Heart left ventricle (tissue), 16 donors: ENCODE data around the gene LRRC10B. TPM values are rescaled to one million over a fixed set of nuclear protein-coding genes. Genes with fewer than 3 reads are reported as not detected.

Experiments used
- ATAC-seq, 4 donors: fragments of 200-7000 bp; cut with Tn5 transposase; one replicate each; pipeline ENCODE4 v1.9.1; 2020 to 2022; ENCODE audit warnings: moderate library complexity in 4 of 4, mild to moderate bottlenecking in 3 of 4, moderate number of reproducible peaks in 1 of 4
- DNase-seq, 5 donors: peaks; one replicate each; pipeline ENCODE4 v3.0.0-alpha.2; 2020
- H3K27ac ChIP-seq, 12 donors: fragments of 200-600 bp; sonication (generic) in 4 of 12; one replicate each; pipeline versions ENCODE4 v1.5.0 to v1.8.0; 2016 to 2022; ENCODE audit warnings: mild to moderate bottlenecking in 2 of 12
- H3K27me3 ChIP-seq, 9 donors: fragments of 200-600 bp; sonication (generic) in 2 of 9; one replicate each; pipeline versions ENCODE4 v1.5.1 to v1.8.0; 2016 to 2022; ENCODE audit warnings: mild to moderate bottlenecking in 3 of 9
- H3K36me3 ChIP-seq, 9 donors: fragments of 200-600 bp; sonication (generic) in 2 of 9; one replicate each; pipeline versions ENCODE4 v1.5.0 to v1.8.0; 2018 to 2022; ENCODE audit warnings: mild to moderate bottlenecking in 2 of 9
- H3K4me1 ChIP-seq, 12 donors: fragments of 200-600 bp; sonication (generic) in 4 of 12; one replicate each; pipeline versions ENCODE4 v1.5.0 to v1.8.0; 2016 to 2022; ENCODE audit warnings: mild to moderate bottlenecking in 3 of 12
- H3K4me3 ChIP-seq, 12 donors: fragments of 200-600 bp; sonication (generic) in 4 of 12; one replicate each; pipeline versions ENCODE4 v1.5.0 to v1.8.0; 2017 to 2022; ENCODE audit warnings: mild to moderate bottlenecking in 9 of 12, moderate library complexity in 4 of 12
- H3K9me3 ChIP-seq, 12 donors: fragments of 200-600 bp; sonication (generic) in 4 of 12; one replicate each; pipeline versions ENCODE4 v1.5.0 to v1.8.0; 2016 to 2022; ENCODE audit warnings: mild to moderate bottlenecking in 1 of 12
- CTCF ChIP-seq, 12 donors: fragments of 200-600 bp; sonication (generic) in 4 of 12; IDR thresholded peaks; one replicate each; pipeline versions ENCODE4 v1.5.0 to v1.8.0; 2018 to 2022; ENCODE audit warnings: antibody characterized with exemption in 12 of 12, mild to moderate bottlenecking in 5 of 12
- POLR2A ChIP-seq, 2 donors: fragments of 450-650 bp; IDR thresholded peaks; one replicate each; pipeline ENCODE4 v1.6.1; 2017; ENCODE audit warnings: antibody characterized with exemption in 2 of 2, mild to moderate bottlenecking in 2 of 2, moderate library complexity in 2 of 2
- WGBS, 4 donors: extraction: QIAGEN DNeasy Blood & Tissue Kit in 2 of 4; methylation state at CpG; one replicate each; pipeline versions ENCODE4 v1.1.5 to v1.1.7; 2013 to 2018; 5-methylcytosine and 5-hydroxymethylcytosine counted together
- intact Hi-C, 10 donors: fragments of 100-400 bp; cut with DNase I; formaldehyde crosslinking; loops; one replicate each; pipeline versions ENCODE4 v1.11.1 to v1.14.2; 2022
- polyA plus RNA-seq, 2 donors: library from polyadenylated mRNA; stranded (reverse); fragments of 200-250 nt; gene quantifications; one replicate each; pipeline ENCODE4 v1.2.3, GENCODE V29; 2013
- total RNA-seq, 9 donors: library from RNA; depleted of rRNA in 2 of 9; stranded (reverse); fragments of >200 nt in 2 of 9; fragmentation: NEBNext Ultra II Directional in 3 of 9; extraction: Animal tissue kit (Norgen Biotek cat#: 25700) in 3 of 9; gene quantifications; one replicate each; pipeline versions ENCODE4 v1.1.0 to v1.2.4, GENCODE V29; 2016 to 2023
- donor health status: ischemic (EF 13 %, LVEDD 7.1; RV severe dilation, severe dysfunction).
- donor health status: healthy with polysubstance abuse.
- donor health status: DM: no; HTN: yes; CAD: no.
- donor health status: DM: no; HTN: no; CAD: no.
- donor health status: ischemic (EF 25% LVEDD 6.9; RV normal size, moderate dysfunction).
- donor health status: ischemic (EF 25% LVEDD 5.7; RV mildly dilated, moderate dysfunction).
- donor health status: healthy.
- donor health status: DM: yes; HTN: yes; CAD: no.
- donor health status: ischemic (EF 35%, LVEDD 5.7; RV mildly dilated, moderate dysfunction).
- donor health status: nonischemic (EF 11% LVEDD 7.7; RV severe dilation, severe dysfunction).
- donor health status: DM: yes; HTN: yes; CAD: no.
- donor health status: PGD.
- donor health status: ischemic (EF 29% LVEDD 5.4; RV normal size, mild dysfunction).
- donor health status: nonischemic (EF 23%, LVEDD 6.1; RV moderate dilation, normal function).

LRRC10B gene
- total and polyA plus RNA-seq, 11 donors = 0.15 to 4.2 (median 1.1) TPM

- H3K27ac ChIP-seq = no peak overlapping the region
- H3K27me3 ChIP-seq = no peaks in the 10 kb centered on the region
- no peak for ATAC-seq
- H3K9me3 ChIP-seq = no peaks in the 10 kb centered on the region
- intact Hi-C loops = loop anchor here in 2 of 10 donors (5.0 to 10.0 kb wide), 2 partner anchors 35 to 97 kb away; no protein-coding TSS in a partner anchor
- H3K4me1 ChIP-seq = peaks cover 0 to 49% (median 19%) of the 10 kb centered on the region in 12 donors
- TF ChIP-seq CTCF (IDR thresholded peaks at IDR 0.05) = no peak
- no peak for TF ChIP-seq POLR2A (IDR thresholded peaks at IDR 0.05)
- no peaks in the 10 kb centered on the region for H3K36me3 ChIP-seq
- WGBS, 4 donors = 92 to 97% (median 96%) methylated on average over 6 to 8 of the region's 8 CpGs
- H3K4me3 ChIP-seq = no peak overlapping the region
- no peak for DNase-seq
Observed at GRCh38 chr11:61537326-61537725, 28.8 kb downstream of the LRRC10B start.

GRCh38 chr11:61538636-61538961 lies 30.1 kb downstream of the LRRC10B start:
- no peaks in the 10 kb centered on the region for H3K27me3 ChIP-seq
- DNase-seq (no peak), ATAC-seq (no peak)
- no peak overlapping the region for H3K4me3 ChIP-seq
- H3K27ac ChIP-seq = no peak overlapping the region
- no peaks in the 10 kb centered on the region for H3K9me3 ChIP-seq
- H3K36me3 ChIP-seq = no peaks in the 10 kb centered on the region
- H3K4me1 ChIP-seq = peaks cover 0 to 49% (median 19%) of the 10 kb centered on the region in 12 donors
- intact Hi-C loops = loop anchor here in 2 of 10 donors (5.0 to 10.0 kb wide), 2 partner anchors 34 to 96 kb away; no protein-coding TSS in a partner anchor
- WGBS, 4 donors = 86 to 90% (median 89%) methylated on average over 9 of the region's 9 CpGs
- TF ChIP-seq CTCF (IDR thresholded peaks at IDR 0.05) = no peak

- H3K4me1 ChIP-seq = peaks cover 0 to 49% (median 19%) of the 10 kb centered on the region in 12 donors
- 26 to 69% (median 67%) methylated on average over 8 to 11 of the region's 11 CpGs for WGBS, 4 donors
- intact Hi-C loops = loop anchor here in 2 of 10 donors (5.0 to 10.0 kb wide), 2 partner anchors 33 to 96 kb away; no protein-coding TSS in a partner anchor
- TF ChIP-seq POLR2A (IDR thresholded peaks at IDR 0.05) = no peak
- no peak for TF ChIP-seq CTCF (IDR thresholded peaks at IDR 0.05)
- H3K27me3 ChIP-seq = no peaks in the 10 kb centered on the region
- DNase-seq (no peak), ATAC-seq (peak in 3 of 4 donors; percentile 14 to 24 (median 23))
- H3K27ac ChIP-seq = no peak overlapping the region
- no peak overlapping the region for H3K4me3 ChIP-seq
- H3K9me3 ChIP-seq = no peaks in the 10 kb centered on the region
- H3K36me3 ChIP-seq = no peaks in the 10 kb centered on the region
Observed at GRCh38 chr11:61539006-61539405, 30.5 kb downstream of the LRRC10B start.

- Histone ChIP-seq H3K27ac (no peak overlapping the region), H3K9me3 (no peaks in the 10 kb centered on the region), H3K4me3 (no peak overlapping the region), H3K36me3 (no peaks in the 10 kb centered on the region), H3K4me1 (peaks cover 0 to 43% (median 18%) of the 10 kb centered on the region in 12 donors), H3K27me3 (no peaks in the 10 kb centered on the region)
- no peak for TF ChIP-seq POLR2A (IDR thresholded peaks at IDR 0.05)
- no peak for ATAC-seq
- DNase-seq = no peak
- intact Hi-C loops = loop anchor here in 2 of 10 donors (5.0 to 10.0 kb wide), 2 partner anchors 32 to 95 kb away; no protein-coding TSS in a partner anchor
- WGBS, 4 donors = 76 to 82% (median 78%) methylated on average over 14 of the region's 14 CpGs
Observed at GRCh38 chr11:61539831-61540357, 31.3 kb downstream of the LRRC10B start.

- 63 to 73% (median 72%) methylated on average over 9 of the region's 9 CpGs for WGBS, 4 donors
- Histone ChIP-seq H3K27ac (no peak overlapping the region), H3K9me3 (no peaks in the 10 kb centered on the region), H3K27me3 (no peaks in the 10 kb centered on the region), H3K4me3 (no peak overlapping the region), H3K4me1 (peaks cover 0 to 37% (median 12%) of the 10 kb centered on the region in 12 donors), H3K36me3 (no peaks in the 10 kb centered on the region)
- DNase-seq (no peak), ATAC-seq (no peak)
- intact Hi-C loops = no loop called here
- TF ChIP-seq CTCF (IDR thresholded peaks at IDR 0.05) (no peak), POLR2A (IDR thresholded peaks at IDR 0.05) (no peak)
Observed at GRCh38 chr11:61540528-61540927, 32.0 kb downstream of the LRRC10B start.
